ENCODE measurements around the gene KIDINS220. TPM values are rescaled to one million over a fixed set of nuclear protein-coding genes. Genes with fewer than 3 reads are reported as not detected.

The KIDINS220 gene
- total and polyA plus RNA-seq, 2 of the 13 experiments (the other 11 are each of a cell fraction or from before 2014, with no cell fraction given), result 25.2 to 32.3 TPM

GRCh38 chr2:8774371-8774770 is 63.0 kb downstream of the KIDINS220 start (continued):
- no peak for TF ChIP-seq ZSCAN5A (CRISPR knock-in tag; IDR thresholded peaks at IDR 0.05; ENCODE audit: borderline replicate concordance)
- no peak for TF ChIP-seq JUND (CRISPR knock-in tag; IDR thresholded peaks at IDR 0.05)
- TF ChIP-seq ZBTB39 (CRISPR knock-in tag; IDR thresholded peaks at IDR 0.05), result no peak
- no peak for TF ChIP-seq SP140L (CRISPR knock-in tag; IDR thresholded peaks at IDR 0.05; ENCODE audit: borderline replicate concordance)
- TF ChIP-seq CSRNP2 (CRISPR knock-in tag; conservative IDR thresholded peaks at IDR 0.05; ENCODE audit: low read depth), result no peak
- TF ChIP-seq KDM2A (CRISPR knock-in tag; IDR thresholded peaks at IDR 0.05; ENCODE audit: borderline replicate concordance, low read depth), result no peak
- TF ChIP-seq ZFP36 (IDR thresholded peaks at IDR 0.05; ENCODE audit: borderline replicate concordance, low read depth, low read length, partially characterized antibody), result no peak
- TF ChIP-seq ZNF331 (CRISPR knock-in tag; IDR thresholded peaks at IDR 0.05), result no peak

Data from HepG2 (cell line).